Measurements from ENCODE around the gene MIA.

- TF ChIP-seq CTCF (IDR thresholded peaks at IDR 0.05) (no peak), POLR2A (IDR thresholded peaks at IDR 0.05; ENCODE audit: low read depth) (no peak), EP300 (IDR thresholded peaks at IDR 0.05) (no peak), POLR2AphosphoS5 (IDR thresholded peaks at IDR 0.05) (no peak)
Measured at GRCh38 chr19:40726279-40726678, 49.0 kb upstream of the MIA start.
